ENCODE results near the gene MLANA.

DNA sequence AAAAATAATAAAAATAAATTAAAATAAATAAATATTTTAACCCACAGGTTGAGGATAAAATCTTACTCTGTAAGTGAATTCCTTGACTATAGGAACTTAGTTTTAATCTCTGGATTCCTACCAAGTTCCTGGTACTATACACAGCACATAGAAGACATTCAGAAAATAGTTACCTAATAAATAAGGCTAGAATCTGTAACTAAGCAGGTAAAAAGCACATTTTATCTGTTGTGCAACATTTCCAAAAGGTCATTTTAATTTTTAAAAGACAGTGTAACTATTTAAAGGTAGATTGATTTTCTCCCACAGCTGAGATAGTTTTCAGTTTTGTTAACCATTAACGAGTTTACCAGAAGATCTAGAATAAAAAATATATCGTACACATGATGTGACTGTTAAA, 47.8 kb downstream of the MLANA start:
- TF ChIP-seq, protein P1, sequence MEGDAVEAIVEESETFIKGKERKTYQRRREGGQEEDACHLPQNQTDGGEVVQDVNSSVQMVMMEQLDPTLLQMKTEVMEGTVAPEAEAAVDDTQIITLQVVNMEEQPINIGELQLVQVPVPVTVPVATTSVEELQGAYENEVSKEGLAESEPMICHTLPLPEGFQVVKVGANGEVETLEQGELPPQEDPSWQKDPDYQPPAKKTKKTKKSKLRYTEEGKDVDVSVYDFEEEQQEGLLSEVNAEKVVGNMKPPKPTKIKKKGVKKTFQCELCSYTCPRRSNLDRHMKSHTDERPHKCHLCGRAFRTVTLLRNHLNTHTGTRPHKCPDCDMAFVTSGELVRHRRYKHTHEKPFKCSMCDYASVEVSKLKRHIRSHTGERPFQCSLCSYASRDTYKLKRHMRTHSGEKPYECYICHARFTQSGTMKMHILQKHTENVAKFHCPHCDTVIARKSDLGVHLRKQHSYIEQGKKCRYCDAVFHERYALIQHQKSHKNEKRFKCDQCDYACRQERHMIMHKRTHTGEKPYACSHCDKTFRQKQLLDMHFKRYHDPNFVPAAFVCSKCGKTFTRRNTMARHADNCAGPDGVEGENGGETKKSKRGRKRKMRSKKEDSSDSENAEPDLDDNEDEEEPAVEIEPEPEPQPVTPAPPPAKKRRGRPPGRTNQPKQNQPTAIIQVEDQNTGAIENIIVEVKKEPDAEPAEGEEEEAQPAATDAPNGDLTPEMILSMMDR (IDR thresholded peaks at IDR 0.05), result no peak
- TF ChIP-seq POLR2A (IDR thresholded peaks at IDR 0.05), result no peak
